Progenitor cell of endocrine pancreas (in vitro differentiated cells): ENCODE data around the gene VTCN1. TPM values are rescaled to one million over a fixed set of nuclear protein-coding genes. Genes with fewer than 3 reads are reported as not detected.

ENCODE experiments used
- DNase-seq: peaks from one replicate; pipeline ENCODE4 v3.0.0; 2021; ENCODE audit warnings: low spot score; ENCODE audit not compliant: unreplicated experiment
- H3K27ac Mint-ChIP-seq: 2 replicates; pipeline ENCODE4 v1.8.0; 2021; ENCODE audit warnings: mild to moderate bottlenecking, moderate library complexity, mixed read lengths
- H3K27me3 Mint-ChIP-seq: 2 replicates; pipeline ENCODE4 v1.8.0; 2021; ENCODE audit warnings: mixed read lengths
- H3K36me3 Mint-ChIP-seq: 2 replicates; pipeline ENCODE4 v1.8.0; 2022; ENCODE audit warnings: mixed read lengths; ENCODE audit not compliant: insufficient read depth
- H3K4me1 Mint-ChIP-seq: 2 replicates; pipeline ENCODE4 v1.8.0; 2021; ENCODE audit warnings: low read depth, mixed read lengths
- H3K4me3 Mint-ChIP-seq: 2 replicates; pipeline ENCODE4 v1.8.0; 2021; ENCODE audit warnings: low read depth, mild to moderate bottlenecking, moderate library complexity, mixed read lengths
- H3K9me3 Mint-ChIP-seq: 2 replicates; pipeline ENCODE4 v1.8.0; 2021; ENCODE audit warnings: low read depth, mixed read lengths
- total RNA-seq: library from RNA; stranded (reverse); gene quantifications from 2 replicates; pipeline ENCODE4 v1.2.1, GENCODE V29; 2021
- TF ChIP-seq, protein P1 (sequence below): fragments of 200-600 bp; sonication (generic); IDR thresholded peaks from one replicate; pipeline ENCODE4 v1.5.0; 2021; ENCODE audit warnings: antibody characterized with exemption, mild to moderate bottlenecking; ENCODE audit not compliant: unreplicated experiment

The VTCN1 gene
- total RNA-seq, 1 donor from 2014 or later = 1.4 TPM

DNA sequence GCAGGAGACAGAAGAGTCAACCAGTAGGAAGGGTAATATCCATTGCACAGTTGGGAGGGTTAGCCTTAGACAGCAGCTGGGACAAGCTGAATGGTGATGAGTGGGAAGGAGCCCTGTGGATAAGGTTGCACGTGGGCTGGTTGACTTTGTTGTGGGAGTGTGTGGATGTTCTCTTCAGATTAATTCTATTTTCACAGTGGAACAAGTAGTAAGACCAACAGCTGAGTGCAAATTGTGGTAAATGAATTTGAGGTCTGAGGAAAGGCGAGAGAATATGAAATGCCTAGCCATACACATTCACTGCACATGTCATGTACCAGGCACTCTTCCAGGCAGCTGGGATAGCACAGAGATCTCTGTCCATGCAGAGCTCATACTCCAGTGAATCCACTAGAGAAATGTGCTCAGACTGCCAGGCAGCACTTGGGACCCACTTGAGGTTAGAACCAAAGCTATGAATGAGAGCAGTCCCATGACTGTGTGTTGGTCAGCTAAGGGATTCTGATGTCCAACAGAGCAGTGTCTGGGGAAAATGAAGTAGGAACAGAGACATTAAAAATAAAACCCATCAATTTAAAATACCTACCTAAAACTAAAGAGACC is 25.2 kb upstream of the VTCN1 start:
- peaks cover 8% of the 10 kb centered on the region for H3K9me3 Mint-ChIP-seq
- H3K27me3 Mint-ChIP-seq = peaks cover 1% of the 10 kb centered on the region
- no peak overlapping the region for H3K27ac Mint-ChIP-seq
- H3K4me1 Mint-ChIP-seq = peaks cover 29% of the 10 kb centered on the region
- no peak overlapping the region for H3K4me3 Mint-ChIP-seq
- no peak for DNase-seq
- H3K36me3 Mint-ChIP-seq = no peaks in the 10 kb centered on the region
- TF ChIP-seq, protein P1, sequence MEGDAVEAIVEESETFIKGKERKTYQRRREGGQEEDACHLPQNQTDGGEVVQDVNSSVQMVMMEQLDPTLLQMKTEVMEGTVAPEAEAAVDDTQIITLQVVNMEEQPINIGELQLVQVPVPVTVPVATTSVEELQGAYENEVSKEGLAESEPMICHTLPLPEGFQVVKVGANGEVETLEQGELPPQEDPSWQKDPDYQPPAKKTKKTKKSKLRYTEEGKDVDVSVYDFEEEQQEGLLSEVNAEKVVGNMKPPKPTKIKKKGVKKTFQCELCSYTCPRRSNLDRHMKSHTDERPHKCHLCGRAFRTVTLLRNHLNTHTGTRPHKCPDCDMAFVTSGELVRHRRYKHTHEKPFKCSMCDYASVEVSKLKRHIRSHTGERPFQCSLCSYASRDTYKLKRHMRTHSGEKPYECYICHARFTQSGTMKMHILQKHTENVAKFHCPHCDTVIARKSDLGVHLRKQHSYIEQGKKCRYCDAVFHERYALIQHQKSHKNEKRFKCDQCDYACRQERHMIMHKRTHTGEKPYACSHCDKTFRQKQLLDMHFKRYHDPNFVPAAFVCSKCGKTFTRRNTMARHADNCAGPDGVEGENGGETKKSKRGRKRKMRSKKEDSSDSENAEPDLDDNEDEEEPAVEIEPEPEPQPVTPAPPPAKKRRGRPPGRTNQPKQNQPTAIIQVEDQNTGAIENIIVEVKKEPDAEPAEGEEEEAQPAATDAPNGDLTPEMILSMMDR = no peak

DNA sequence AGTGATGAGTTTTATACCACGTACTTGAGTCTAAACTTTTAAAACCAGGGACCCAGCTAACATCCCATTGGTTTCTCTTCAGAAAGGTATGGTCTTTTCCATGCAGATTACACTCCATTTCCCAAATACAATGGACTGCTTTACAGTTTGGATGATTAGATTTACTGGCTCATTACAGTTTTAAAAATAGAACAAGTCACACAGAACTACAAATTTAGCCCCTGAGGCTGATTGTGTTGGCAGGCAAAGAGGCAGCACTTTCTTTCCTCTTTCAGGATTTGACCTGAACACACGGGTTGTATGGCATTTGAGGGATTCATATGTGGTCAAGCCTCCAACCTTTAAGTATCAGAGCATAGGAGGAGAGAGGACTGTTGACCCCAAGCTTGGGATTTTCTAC is 21.8 kb upstream of the VTCN1 start:
- no peaks in the 10 kb centered on the region for H3K27me3 Mint-ChIP-seq
- DNase-seq = no peak
- no peaks in the 10 kb centered on the region for H3K36me3 Mint-ChIP-seq
- H3K4me1 Mint-ChIP-seq = peaks cover 14% of the 10 kb centered on the region
- TF ChIP-seq, protein P1 = no peak
- no peak overlapping the region for H3K27ac Mint-ChIP-seq
- H3K4me3 Mint-ChIP-seq = no peak overlapping the region
- peaks cover 3% of the 10 kb centered on the region for H3K9me3 Mint-ChIP-seq

- Mint-ChIP-seq H3K36me3 (no peaks in the 10 kb centered on the region), H3K4me1 (peaks cover 10% of the 10 kb centered on the region), H3K9me3 (no peaks in the 10 kb centered on the region), H3K27ac (peak overlapping the region; percentile 46), H3K27me3 (no peaks in the 10 kb centered on the region), H3K4me3 (no peak overlapping the region)
- no peak for DNase-seq
- TF ChIP-seq, protein P1 = no peak
These were observed 21.1 kb upstream of the VTCN1 start for GRCh38 chr1:117231748-117232373.

GRCh38 chr1:117231312-117231711 is 20.6 kb upstream of the VTCN1 start:
- H3K4me1 Mint-ChIP-seq = peaks cover 10% of the 10 kb centered on the region
- TF ChIP-seq, protein P1 = no peak
- no peaks in the 10 kb centered on the region for H3K9me3 Mint-ChIP-seq
- H3K4me3 Mint-ChIP-seq = no peak overlapping the region
- H3K27me3 Mint-ChIP-seq = no peaks in the 10 kb centered on the region
- H3K36me3 Mint-ChIP-seq = no peaks in the 10 kb centered on the region
- H3K27ac Mint-ChIP-seq = peak overlapping the region; percentile 46
- no peak for DNase-seq

- TF ChIP-seq, protein P1 = no peak
- no peaks in the 10 kb centered on the region for H3K9me3 Mint-ChIP-seq
- H3K4me3 Mint-ChIP-seq = no peak overlapping the region
- H3K27ac Mint-ChIP-seq = no peak overlapping the region
- peaks cover 10% of the 10 kb centered on the region for H3K4me1 Mint-ChIP-seq
- peaks cover 3% of the 10 kb centered on the region for H3K27me3 Mint-ChIP-seq
- no peak for DNase-seq
- H3K36me3 Mint-ChIP-seq = no peaks in the 10 kb centered on the region
These were observed 18.5 kb upstream of the VTCN1 start for GRCh38 chr1:117229217-117229616.
